Mesenchymal stem cell (in vitro differentiated cells and primary cell): ENCODE data around the gene JCHAIN.

Source experiments
- DNase-seq: peaks from one replicate; pipeline ENCODE4 v3.0.0-alpha.2; 2013
- H2AFZ ChIP-seq: one replicate; pipeline ENCODE4 v1.6.1; 2013; ENCODE audit warnings: low read depth, mild to moderate bottlenecking, control low read depth, inconsistent platforms, low read length, moderate library complexity
- H2AK5ac ChIP-seq: 2 replicates; pipeline ENCODE4 v1.6.1; 2013; ENCODE audit warnings: low read length, moderate library complexity, mild to moderate bottlenecking, inconsistent platforms; ENCODE audit not compliant: severe bottlenecking
- H2BK120ac ChIP-seq: one replicate; pipeline ENCODE4 v1.6.1; 2013; ENCODE audit warnings: low read depth, mild to moderate bottlenecking, inconsistent platforms, low read length, moderate library complexity
- H2BK12ac ChIP-seq, 2 experiments: one replicate each; pipeline ENCODE4 v1.6.1; 2013; ENCODE audit warnings: inconsistent platforms in 2 of 2, low read length in 2 of 2, mild to moderate bottlenecking in 2 of 2, moderate library complexity in 2 of 2, control low read depth in 1 of 2
- H2BK15ac ChIP-seq: one replicate; pipeline ENCODE4 v1.6.1; 2013; ENCODE audit warnings: mild to moderate bottlenecking, low read depth, inconsistent platforms; ENCODE audit not compliant: poor library complexity, severe bottlenecking
- H2BK5ac ChIP-seq: 2 replicates; pipeline ENCODE4 v1.6.1; 2013; ENCODE audit warnings: low read depth, mild to moderate bottlenecking, low read length, control low read depth, inconsistent platforms; ENCODE audit not compliant: poor library complexity, severe bottlenecking
- H3K14ac ChIP-seq, 2 experiments: one replicate each; pipeline ENCODE4 v1.6.1; 2013; ENCODE audit warnings: inconsistent platforms in 2 of 2, low read length in 2 of 2, control low read depth in 1 of 2, mild to moderate bottlenecking in 1 of 2, moderate library complexity in 1 of 2
- H3K18ac ChIP-seq, 2 experiments: one replicate each; pipeline ENCODE4 v1.6.1; 2013; ENCODE audit warnings: inconsistent platforms in 2 of 2, low read length in 2 of 2, control low read depth in 1 of 2, low read depth in 1 of 2, mild to moderate bottlenecking in 1 of 2
- H3K23ac ChIP-seq, 2 experiments: one replicate each; pipeline ENCODE4 v1.6.1; 2013; ENCODE audit warnings: inconsistent platforms in 2 of 2, low read length in 2 of 2, mild to moderate bottlenecking in 2 of 2, moderate library complexity in 2 of 2, control low read depth in 1 of 2
- H3K27ac ChIP-seq: 2 replicates; pipeline ENCODE4 v1.5.1; 2013; ENCODE audit warnings: mild to moderate bottlenecking, moderate library complexity, low read length, control low read depth, inconsistent platforms; ENCODE audit not compliant: poor library complexity, severe bottlenecking
- H3K27me3 ChIP-seq, 2 experiments: 2 replicates each; pipeline versions ENCODE4 v1.6.1 to v1.7.0; 2013; ENCODE audit warnings: low read length in 2 of 2, mild to moderate bottlenecking in 2 of 2, moderate library complexity in 2 of 2, control low read depth in 1 of 2, inconsistent platforms in 1 of 2; ENCODE audit not compliant: control insufficient read depth in 1 of 2, insufficient read depth in 1 of 2
- H3K36me3 ChIP-seq, 2 experiments: 2 replicates each; pipeline versions ENCODE4 v1.6.1 to v1.7.0; 2013; ENCODE audit warnings: low read length in 2 of 2, control low read depth in 1 of 2, inconsistent platforms in 1 of 2, low read depth in 1 of 2, mild to moderate bottlenecking in 1 of 2; ENCODE audit not compliant: insufficient read depth in 2 of 2, control insufficient read depth in 1 of 2
- H3K4ac ChIP-seq, 2 experiments: one replicate each; pipeline ENCODE4 v1.6.1; 2013; ENCODE audit warnings: inconsistent platforms in 2 of 2, low read length in 2 of 2, mild to moderate bottlenecking in 2 of 2, moderate library complexity in 2 of 2, control low read depth in 1 of 2, low read depth in 1 of 2
- H3K4me1 ChIP-seq: 2 replicates; pipeline ENCODE4 v1.6.1; 2013; ENCODE audit warnings: low read depth, low read length, control low read depth; ENCODE audit not compliant: control insufficient read depth, insufficient read depth
- H3K4me2 ChIP-seq: 2 replicates; pipeline ENCODE4 v1.6.1; 2013; ENCODE audit warnings: low read length, mild to moderate bottlenecking, inconsistent platforms; ENCODE audit not compliant: poor library complexity, severe bottlenecking
- H3K4me3 ChIP-seq, 2 experiments: 2 replicates each; pipeline versions ENCODE4 v1.5.1 to v1.7.0; 2013; ENCODE audit warnings: low read length in 2 of 2, mild to moderate bottlenecking in 2 of 2, control low read depth in 1 of 2, low read depth in 1 of 2; ENCODE audit not compliant: insufficient read depth in 1 of 2
- H3K79me1 ChIP-seq: replicated peaks from 2 replicates; pipeline ENCODE4 v1.6.1; 2013; ENCODE audit warnings: mild to moderate bottlenecking, control low read depth, low read length, inconsistent platforms; ENCODE audit not compliant: poor library complexity, severe bottlenecking
- H3K9ac ChIP-seq: 2 replicates; pipeline ENCODE4 v1.7.0; 2013; ENCODE audit warnings: mild to moderate bottlenecking, low read length, moderate library complexity
- H3K9me3 ChIP-seq: 2 replicates; pipeline ENCODE4 v1.7.0; 2013; ENCODE audit warnings: mild to moderate bottlenecking, low read length; ENCODE audit not compliant: control insufficient read depth
- H4K8ac ChIP-seq: one replicate; pipeline ENCODE4 v1.6.1; 2013; ENCODE audit warnings: inconsistent platforms, mild to moderate bottlenecking, low read length, moderate library complexity
- H4K91ac ChIP-seq: one replicate; pipeline ENCODE4 v1.6.1; 2013; ENCODE audit warnings: mild to moderate bottlenecking, low read length, inconsistent platforms
- WGBS: methylation state at CpG from one replicate; pipeline ENCODE4 v1.1.7; 2013; ENCODE audit warnings: mixed read lengths; 5-methylcytosine and 5-hydroxymethylcytosine counted together

The JCHAIN gene

GRCh38 chr4:70630162-70630561 is 36.1 kb downstream of the JCHAIN start:
- H3K18ac ChIP-seq, result no peak overlapping the region
- H3K14ac ChIP-seq, result no peak overlapping the region
- no peaks in the 10 kb centered on the region for H3K4me1 ChIP-seq
- H3K79me1 ChIP-seq, result no peaks in the 10 kb centered on the region
- H3K27ac ChIP-seq, result no peak overlapping the region
- H3K23ac ChIP-seq, result no peak overlapping the region
- WGBS, result 100% methylated on average over 1 of the region's 3 CpGs
- no peak overlapping the region for H3K4me3 ChIP-seq
- no peak overlapping the region for H2BK5ac ChIP-seq
- H3K27me3 ChIP-seq, result no peaks in the 10 kb centered on the region
- no peaks in the 10 kb centered on the region for H3K9me3 ChIP-seq
- H2AFZ ChIP-seq, result no peak overlapping the region
- no peak overlapping the region for H2AK5ac ChIP-seq
- DNase-seq, result no peak
- H3K9ac ChIP-seq, result no peak overlapping the region
- H4K91ac ChIP-seq, result no peak overlapping the region
- H3K4me2 ChIP-seq, result no peak overlapping the region
- H2BK120ac ChIP-seq, result no peak overlapping the region
- H4K8ac ChIP-seq, result no peak overlapping the region
- H2BK12ac ChIP-seq, result no peak overlapping the region
- H3K4ac ChIP-seq, result no peak overlapping the region
- H2BK15ac ChIP-seq, result no peak overlapping the region
- H3K36me3 ChIP-seq, result no peaks in the 10 kb centered on the region

- H3K27me3 ChIP-seq, result no peaks in the 10 kb centered on the region
- H2BK120ac ChIP-seq, result no peak overlapping the region
- no peak overlapping the region for H4K91ac ChIP-seq
- H2AK5ac ChIP-seq, result no peak overlapping the region
- H3K4ac ChIP-seq, result no peak overlapping the region
- no CpG with 5 or more reads among the region's 1 CpG for WGBS
- H3K9ac ChIP-seq, result no peak overlapping the region
- no peak overlapping the region for H3K4me2 ChIP-seq
- H3K4me3 ChIP-seq, result no peak overlapping the region
- H2AFZ ChIP-seq, result no peak overlapping the region
- H3K18ac ChIP-seq, result no peak overlapping the region
- no peaks in the 10 kb centered on the region for H3K9me3 ChIP-seq
- no peaks in the 10 kb centered on the region for H3K36me3 ChIP-seq
- H3K79me1 ChIP-seq, result no peaks in the 10 kb centered on the region
- H3K27ac ChIP-seq, result no peak overlapping the region
- H3K23ac ChIP-seq, result no peak overlapping the region
- no peak overlapping the region for H3K14ac ChIP-seq
- no peak overlapping the region for H2BK5ac ChIP-seq
- no peak overlapping the region for H4K8ac ChIP-seq
- no peak for DNase-seq
- H2BK12ac ChIP-seq, result no peak overlapping the region
- no peaks in the 10 kb centered on the region for H3K4me1 ChIP-seq
- H2BK15ac ChIP-seq, result no peak overlapping the region
These were observed 36.7 kb downstream of the JCHAIN start for GRCh38 chr4:70629469-70630090.

GRCh38 chr4:70628444-70628843 is 37.9 kb downstream of the JCHAIN start, which contains the start of gene ENAM:
Gene ENAM, plus strand, starts transcription at chr4:70628744. Its CDS starts 757 bp downstream, at chr4:70629501.
- Histone ChIP-seq H3K4me2 (no peak within 1 kb of the TSS), H3K4ac (no peak within 1 kb of the TSS), H3K27ac (no peak within 1 kb of the TSS), H3K4me1 (no peaks in the 10 kb centered on the region), H4K91ac (no peak within 1 kb of the TSS), H2BK5ac (no peak within 1 kb of the TSS), H3K23ac (no peak within 1 kb of the TSS), H3K14ac (no peak within 1 kb of the TSS), H2AK5ac (no peak within 1 kb of the TSS), H3K18ac (no peak within 1 kb of the TSS), H3K79me1 (no peaks in the 10 kb centered on the region), H3K36me3 (no peaks in the 10 kb centered on the region), H2AFZ (no peak within 1 kb of the TSS), H3K4me3 (no peak within 1 kb of the TSS), H3K9ac (no peak within 1 kb of the TSS), H2BK15ac (no peak within 1 kb of the TSS), H4K8ac (no peak within 1 kb of the TSS), H3K27me3 (no peaks in the 10 kb centered on the region), H2BK12ac (no peak within 1 kb of the TSS), H2BK120ac (no peak within 1 kb of the TSS), H3K9me3 (no peaks in the 10 kb centered on the region)
- DNase-seq, result no peak
- 100% methylated on average over 1 of the region's 2 CpGs for WGBS

- Histone ChIP-seq H3K9me3 (no peaks in the 10 kb centered on the region), H4K8ac (no peak overlapping the region), H3K14ac (no peak overlapping the region), H3K23ac (no peak overlapping the region), H2BK5ac (no peak overlapping the region), H3K36me3 (no peaks in the 10 kb centered on the region), H2AK5ac (no peak overlapping the region), H2AFZ (no peak overlapping the region), H2BK15ac (no peak overlapping the region), H3K4ac (no peak overlapping the region), H3K4me1 (no peaks in the 10 kb centered on the region), H3K27ac (no peak overlapping the region), H4K91ac (no peak overlapping the region), H3K18ac (no peak overlapping the region), H3K9ac (no peak overlapping the region), H2BK12ac (no peak overlapping the region), H3K79me1 (no peaks in the 10 kb centered on the region), H3K4me3 (no peak overlapping the region), H3K4me2 (no peak overlapping the region), H2BK120ac (no peak overlapping the region), H3K27me3 (no peaks in the 10 kb centered on the region)
- DNase-seq, result no peak
- 95% methylated on average over 1 of the region's 1 CpG for WGBS
These were observed 38.7 kb downstream of the JCHAIN start for GRCh38 chr4:70627620-70628019.
